Measurements from ENCODE around the gene PTPRO.

Gene PTPRO

GRCh38 chr12:15350643-15351042 is 28.3 kb downstream of the PTPRO start:
- DNase-seq (ENCODE audit: low read depth, low spot score): no peak

- DNase-seq (ENCODE audit: low read depth, low spot score): no peak
Measured at GRCh38 chr12:15355766-15356165, 33.5 kb downstream of the PTPRO start.

DNA sequence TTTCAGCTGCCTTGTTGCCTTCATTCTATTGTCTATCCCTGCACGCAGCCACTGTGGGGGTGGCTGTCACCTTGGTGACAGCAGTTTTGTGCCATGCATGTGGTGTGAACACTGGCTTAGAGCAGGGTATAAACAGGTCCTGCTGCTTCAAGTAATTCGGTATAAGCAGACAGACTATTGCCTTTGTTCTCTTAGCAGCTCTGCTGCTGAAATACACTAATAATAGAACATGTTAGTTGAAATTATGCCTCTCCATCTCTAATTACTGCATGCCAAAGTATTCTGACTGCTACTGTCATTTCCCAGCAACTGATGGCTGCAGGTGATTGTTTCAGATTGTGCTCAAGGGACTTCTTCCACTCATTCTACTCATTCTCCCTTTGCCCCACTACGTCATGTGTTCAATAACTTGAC is 34.6 kb downstream of the PTPRO start:
- no peak for DNase-seq (ENCODE audit: low read depth, low spot score)

GRCh38 chr12:15364221-15365160 is 42.2 kb downstream of the PTPRO start:
- DNase-seq (ENCODE audit: low read depth, low spot score): no peak

GRCh38 chr12:15368812-15369211 is 46.5 kb downstream of the PTPRO start:
- DNase-seq (ENCODE audit: low read depth, low spot score): no peak

- DNase-seq (ENCODE audit: low read depth, low spot score): no peak
Measured at GRCh38 chr12:15372352-15372751, 50.0 kb downstream of the PTPRO start.

- no peak for DNase-seq (ENCODE audit: low read depth, low spot score)
Measured at GRCh38 chr12:15387772-15388171, 65.5 kb downstream of the PTPRO start.

DNA sequence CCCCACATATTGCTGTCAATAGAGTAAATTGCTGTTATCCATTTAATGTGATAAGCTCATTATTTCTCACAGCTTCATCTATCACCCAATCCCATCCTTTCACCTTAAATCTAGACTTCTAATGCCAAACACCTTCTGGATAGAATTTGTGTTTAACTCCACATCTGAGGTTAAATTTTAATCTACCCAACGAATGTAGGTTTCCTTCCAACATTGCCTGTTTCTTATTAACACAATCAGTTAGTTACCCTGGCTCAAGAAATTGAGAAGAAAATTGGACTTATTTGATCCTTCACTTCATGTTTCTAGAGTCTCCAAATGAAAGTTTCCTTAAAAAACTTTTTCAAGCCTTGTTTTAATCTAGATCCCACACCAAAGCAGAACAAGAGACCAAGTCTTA is 67.3 kb downstream of the PTPRO start:
- no peak for DNase-seq (ENCODE audit: low read depth, low spot score)

GRCh38 chr12:15393037-15393436 is 70.7 kb downstream of the PTPRO start:
- DNase-seq (ENCODE audit: low read depth, low spot score): no peak

- no peak for DNase-seq (ENCODE audit: low read depth, low spot score)
Measured at GRCh38 chr12:15393995-15394394, 71.7 kb downstream of the PTPRO start.

DNA sequence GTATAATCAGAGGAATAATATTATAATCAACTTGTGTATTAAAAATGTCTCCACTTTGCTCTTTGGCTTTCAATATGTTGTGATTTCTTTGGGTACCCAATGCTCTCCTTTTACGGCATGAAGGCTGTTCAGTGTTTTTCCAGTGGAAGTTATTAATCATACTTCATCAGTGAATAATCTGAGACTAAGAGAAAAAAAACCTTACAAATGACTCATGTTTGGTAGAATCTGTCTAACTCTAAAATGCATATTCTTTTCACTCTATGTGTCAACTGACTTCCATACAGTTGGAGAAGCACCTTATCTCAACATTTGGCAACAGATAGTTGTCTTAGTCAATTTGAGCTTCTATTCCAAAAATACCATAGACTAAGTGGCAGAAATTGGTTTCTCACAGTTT is 82.2 kb downstream of the PTPRO start:
- DNase-seq (ENCODE audit: low read depth, low spot score): no peak

DNA sequence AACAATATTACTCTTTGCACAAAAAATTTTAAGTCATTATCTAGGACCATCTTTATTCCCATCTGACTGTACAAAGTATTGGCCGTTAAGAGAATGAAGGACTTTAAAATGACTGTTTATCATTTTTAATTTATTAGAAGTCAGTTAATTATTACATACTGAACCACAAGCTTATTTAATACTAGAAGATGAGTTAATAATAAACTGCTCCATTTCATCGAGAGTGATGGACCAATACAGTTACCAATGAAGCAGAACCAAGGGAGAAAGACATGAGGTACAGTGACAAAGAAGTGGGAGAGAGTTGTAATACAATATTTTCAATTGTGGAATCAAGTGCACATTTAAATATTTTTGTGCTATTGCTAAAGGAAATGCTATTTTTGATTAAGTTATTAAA is 83.3 kb downstream of the PTPRO start:
- DNase-seq (ENCODE audit: low read depth, low spot score): no peak

- DNase-seq (ENCODE audit: low read depth, low spot score): no peak
Measured at GRCh38 chr12:15407025-15407424, 84.7 kb downstream of the PTPRO start.

- no peak for DNase-seq (ENCODE audit: low read depth, low spot score)
Measured at GRCh38 chr12:15411842-15412241, 89.5 kb downstream of the PTPRO start.

- no peak for DNase-seq (ENCODE audit: low read depth, low spot score)
Measured at GRCh38 chr12:15417691-15418090, 95.4 kb downstream of the PTPRO start.

GRCh38 chr12:15423629-15424028 is 101.3 kb downstream of the PTPRO start:
- DNase-seq (ENCODE audit: low read depth, low spot score): no peak

DNA sequence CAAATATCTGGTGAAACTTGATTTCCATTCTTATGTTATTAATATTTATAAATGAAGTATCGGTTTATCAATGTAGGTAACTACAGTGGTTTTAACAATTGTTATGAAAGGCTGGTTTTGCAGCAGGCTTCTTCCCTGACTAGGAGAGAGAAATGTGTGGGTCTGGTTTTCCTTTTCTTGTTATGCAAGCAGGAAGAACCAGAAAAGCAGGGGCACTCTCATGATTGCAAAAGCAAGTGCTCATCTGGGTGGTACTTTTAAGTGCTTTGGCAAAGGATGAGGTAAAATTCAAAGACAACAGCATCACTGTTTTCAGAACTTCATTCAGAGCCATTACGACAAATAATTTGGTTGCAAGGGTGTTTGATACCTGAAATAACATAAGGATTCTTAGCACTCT is 105.6 kb downstream of the PTPRO start:
- no peak for DNase-seq (ENCODE audit: low read depth, low spot score)

DNA sequence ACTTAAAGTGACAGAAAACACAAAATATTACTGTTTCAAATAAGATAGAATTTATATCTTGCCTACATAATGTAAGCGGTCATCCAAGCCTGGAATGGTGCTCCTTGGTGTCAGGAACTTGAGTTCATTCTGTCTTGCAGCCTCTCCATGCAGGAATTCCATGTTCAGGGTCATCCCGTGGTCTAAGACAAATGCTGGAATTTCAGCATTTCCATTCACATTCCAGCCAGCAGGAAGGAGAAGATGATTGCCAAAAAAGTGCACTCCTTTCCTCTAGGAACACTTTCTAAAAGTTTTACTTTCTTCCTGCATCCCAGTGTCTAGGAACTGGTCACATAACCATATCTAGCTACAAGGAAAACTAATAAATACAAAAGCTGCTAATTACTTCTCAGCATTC is 106.3 kb downstream of the PTPRO start:
- DNase-seq (ENCODE audit: low read depth, low spot score): no peak

DNA sequence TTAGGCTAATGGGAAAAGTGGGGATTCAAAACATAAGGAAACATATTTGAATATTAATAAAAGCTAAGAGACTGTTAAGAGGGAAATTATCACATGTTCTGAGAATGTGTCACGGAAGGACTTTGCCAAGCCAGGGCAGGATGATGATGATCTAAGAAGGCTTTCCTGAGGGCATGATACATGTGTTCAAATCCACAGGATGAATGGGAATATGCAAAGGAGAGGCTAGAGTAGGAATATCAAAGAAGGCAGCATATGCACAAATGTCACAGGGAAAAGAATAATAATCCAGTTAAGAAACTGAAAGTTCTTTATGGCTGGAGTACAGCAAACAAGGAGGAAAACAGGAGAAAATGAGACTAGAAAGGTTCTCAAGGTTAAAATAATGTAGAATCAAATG is 107.0 kb downstream of the PTPRO start:
- no peak for DNase-seq (ENCODE audit: low read depth, low spot score)

GRCh38 chr12:15435597-15435996 is 113.3 kb downstream of the PTPRO start:
- no peak for DNase-seq (ENCODE audit: low read depth, low spot score)

DNA sequence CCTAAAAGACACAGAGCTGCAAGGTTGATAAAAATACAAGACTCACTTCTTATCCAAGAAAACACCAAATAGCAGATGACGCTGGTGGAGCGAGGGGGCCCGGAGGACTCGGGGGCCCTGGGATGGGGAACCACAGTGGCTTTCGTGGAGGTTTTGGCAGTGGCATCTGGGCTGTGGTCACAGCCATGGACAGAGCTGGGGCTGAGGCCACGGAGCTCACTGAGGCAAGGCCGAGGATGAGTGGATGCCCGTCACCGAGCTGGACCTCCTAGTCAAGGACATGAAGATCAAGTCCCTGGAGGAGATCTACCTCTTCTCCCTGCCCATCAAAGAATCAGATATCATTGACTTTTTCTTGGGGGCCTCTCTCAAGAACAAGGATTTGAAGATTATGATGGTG is 117.2 kb downstream of the PTPRO start:
- no peak for DNase-seq (ENCODE audit: low read depth, low spot score)

- no peak for DNase-seq (ENCODE audit: low read depth, low spot score)
Measured at GRCh38 chr12:15443050-15443449, 120.7 kb downstream of the PTPRO start.

- no peak for DNase-seq (ENCODE audit: low read depth, low spot score)
Measured at GRCh38 chr12:15443611-15444010, 121.3 kb downstream of the PTPRO start.

DNA sequence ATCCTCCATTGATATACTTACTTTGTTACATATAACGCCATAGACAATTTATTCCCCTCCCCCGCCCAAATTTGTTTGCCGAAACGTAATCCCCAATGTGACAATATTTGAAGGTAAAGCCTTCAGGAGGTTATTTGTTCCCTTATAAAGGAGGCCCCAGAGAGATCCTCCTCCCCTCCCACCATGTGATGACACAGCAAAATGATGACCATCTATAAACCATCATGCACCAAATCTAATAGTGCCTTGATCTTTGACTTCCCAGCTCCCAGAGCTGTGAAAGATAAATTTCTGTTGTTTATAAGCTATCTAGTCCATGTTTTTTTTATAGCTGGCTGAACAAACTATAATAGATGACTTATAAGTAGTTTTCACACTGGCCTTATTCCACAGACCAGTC is 122.2 kb downstream of the PTPRO start:
- no peak for DNase-seq (ENCODE audit: low read depth, low spot score)

All from smooth muscle cell of the brain vasculature (primary cell).